Fibroblast of lung (primary cell): ENCODE measurements around the gene SIX3. TPM values are rescaled to one million over a fixed set of nuclear protein-coding genes. Genes with fewer than 3 reads are reported as not detected.
A peak's percentile ranks its signal among the peaks of the same experiment; 100 is the strongest.

Source experiments
- DNase-seq, 2 donors: peaks; one replicate each; pipeline versions ENCODE4 v3.0.0 to v3.0.0-alpha.2; 2010; ENCODE audit warnings: low read depth in 2 of 2
- H2AFZ ChIP-seq: 2 replicates; pipeline ENCODE4 v1.5.1; 2012; ENCODE audit warnings: low read length, control low read depth, inconsistent platforms
- H3K27ac ChIP-seq: 2 replicates; pipeline ENCODE4 v1.5.1; 2011; ENCODE audit warnings: low read length, control low read depth; ENCODE audit not compliant: insufficient read depth
- H3K27me3 ChIP-seq: 2 replicates; pipeline ENCODE4 v1.5.1; 2011; ENCODE audit warnings: mild to moderate bottlenecking, low read length; ENCODE audit not compliant: control insufficient read depth, insufficient read depth
- H3K36me3 ChIP-seq: 2 replicates; pipeline ENCODE4 v1.5.1; 2011; ENCODE audit warnings: low read length; ENCODE audit not compliant: control insufficient read depth, insufficient read depth
- H3K4me1 ChIP-seq: 2 replicates; pipeline ENCODE4 v1.5.1; 2011; ENCODE audit warnings: low read length; ENCODE audit not compliant: control insufficient read depth, insufficient read depth; ENCODE audit errors: extremely low read depth
- H3K4me2 ChIP-seq: 2 replicates; pipeline ENCODE4 v1.5.1; 2011; ENCODE audit warnings: low read length, control low read depth; ENCODE audit not compliant: insufficient read depth; ENCODE audit errors: extremely low read depth
- H3K4me3 ChIP-seq, 4 experiments: fragments of 200-600 bp in 1 of 4; sonication (generic) in 1 of 4; replicated peaks in 1 of 4; 2 replicates each; pipeline ENCODE4 v1.5.1; 2011 to 2016; ENCODE audit warnings: low read length in 4 of 4, low read depth in 3 of 4, mild to moderate bottlenecking in 3 of 4, control low read depth in 2 of 4, inconsistent platforms in 1 of 4, mixed read lengths in 1 of 4; ENCODE audit not compliant: insufficient read depth in 1 of 4; ENCODE audit errors: control extremely low read depth in 1 of 4
- H3K79me2 ChIP-seq: 2 replicates; pipeline ENCODE4 v1.5.1; 2012; ENCODE audit warnings: mild to moderate bottlenecking, low read length, inconsistent platforms; ENCODE audit not compliant: control insufficient read depth, insufficient read depth
- H3K9ac ChIP-seq: 2 replicates; pipeline ENCODE4 v1.5.1; 2011; ENCODE audit warnings: mild to moderate bottlenecking, low read length, control low read depth; ENCODE audit not compliant: insufficient read depth
- H3K9me3 ChIP-seq: 2 replicates; pipeline ENCODE4 v1.5.1; 2012; ENCODE audit warnings: low read depth, low read length; ENCODE audit not compliant: control insufficient read depth, insufficient read depth
- H4K20me1 ChIP-seq: 2 replicates; pipeline ENCODE4 v1.5.1; 2011; ENCODE audit warnings: low read length; ENCODE audit not compliant: control insufficient read depth, insufficient read depth; ENCODE audit errors: extremely low read depth
- CTCF ChIP-seq, 2 donors: IDR thresholded peaks in 1 of 2; conservative IDR thresholded peaks in 1 of 2; 1 replicate in 1 of 2; 2 replicates in 1 of 2; pipeline ENCODE4 v1.5.1; 2011 to 2012; ENCODE audit warnings: low read length in 2 of 2, control low read depth in 1 of 2, inconsistent platforms in 1 of 2, low read depth in 1 of 2, mild to moderate bottlenecking in 1 of 2
- EZH2 ChIP-seq: IDR thresholded peaks from 2 replicates; pipeline ENCODE4 v1.5.1; 2012; ENCODE audit warnings: low read length, control low read depth, mild to moderate bottlenecking; ENCODE audit errors: missing control alignments
- polyA plus RNA-seq, 2 donors: library from polyadenylated mRNA; depleted of rRNA in 1 of 2; stranded (reverse) in 1 of 2; unstranded in 1 of 2; fragments of >200 nt; gene quantifications; 2 replicates each; pipeline ENCODE4 v1.2.1, GENCODE V29; 2011 to 2012; ENCODE audit warnings: missing spikeins in 1 of 2
- total RNA-seq: library from RNA; depleted of rRNA; stranded (reverse); fragments of >200 nt; gene quantifications from 2 replicates; pipeline ENCODE4 v1.2.1, GENCODE V29; 2014

The SIX3 gene
- total and polyA plus RNA-seq, 2 donors (not counting 1 experiment from before 2014, with no cell fraction given) = not detected

GRCh38 chr2:44932079-44932478, 9.4 kb upstream of the SIX3 start:
- no peak for TF ChIP-seq CTCF (conservative IDR thresholded peaks at IDR 0.05 in 1 of 2, IDR thresholded peaks at IDR 0.05 in 1 of 2; ENCODE audit: low read depth in 1 of 2, low read length in 2 of 2)
- TF ChIP-seq EZH2 = no peak
- H3K9ac ChIP-seq = no peak overlapping the region
- H4K20me1 ChIP-seq = no peaks in the 10 kb centered on the region
- DNase-seq = no peak
- no peaks in the 10 kb centered on the region for H3K4me1 ChIP-seq
- peaks cover 89% of the 10 kb centered on the region for H3K27me3 ChIP-seq
- H3K36me3 ChIP-seq = no peaks in the 10 kb centered on the region
- H3K9me3 ChIP-seq = no peaks in the 10 kb centered on the region
- H3K27ac ChIP-seq = no peak overlapping the region
- no peak overlapping the region for H2AFZ ChIP-seq
- H3K79me2 ChIP-seq = no peaks in the 10 kb centered on the region
- no peak overlapping the region for H3K4me3 ChIP-seq
- H3K4me2 ChIP-seq = no peak overlapping the region

GRCh38 chr2:44932564-44933392, 8.7 kb upstream of the SIX3 start:
- no peaks in the 10 kb centered on the region for H4K20me1 ChIP-seq

More at GRCh38 chr2:44932564-44933392, 8.7 kb upstream of the SIX3 start:
- H2AFZ ChIP-seq = no peak overlapping the region
- no peak overlapping the region for H3K4me3 ChIP-seq
- no peaks in the 10 kb centered on the region for H3K4me1 ChIP-seq
- TF ChIP-seq CTCF (conservative IDR thresholded peaks at IDR 0.05 in 1 of 2, IDR thresholded peaks at IDR 0.05 in 1 of 2; ENCODE audit: low read depth in 1 of 2, low read length in 2 of 2) = no peak
- TF ChIP-seq EZH2 = peak; percentile 0
- H3K9me3 ChIP-seq = no peaks in the 10 kb centered on the region
- H3K79me2 ChIP-seq = no peaks in the 10 kb centered on the region
- no peak for DNase-seq
- H3K4me2 ChIP-seq = no peak overlapping the region
- H3K36me3 ChIP-seq = no peaks in the 10 kb centered on the region
- peaks cover 89% of the 10 kb centered on the region for H3K27me3 ChIP-seq
- no peak overlapping the region for H3K27ac ChIP-seq
- H3K9ac ChIP-seq = no peak overlapping the region
